ENCODE data around the gene PDK2.

PDK2 gene

GRCh38 chr17:50103252-50103651 is 8.1 kb downstream of the PDK2 start:
- DNase-seq (ENCODE audit: insufficient read length, low spot score) (no peak), FAIRE-seq (no peak)
- TF ChIP-seq CTCF (IDR thresholded peaks at IDR 0.05; ENCODE audit: insufficient read depth, missing control alignments): no peak

GRCh38 chr17:50103941-50104340 is 8.8 kb downstream of the PDK2 start:
- no peak for TF ChIP-seq CTCF (IDR thresholded peaks at IDR 0.05; ENCODE audit: insufficient read depth, missing control alignments)
- DNase-seq (ENCODE audit: insufficient read length, low spot score): no peak
- FAIRE-seq: no peak

- no peak for FAIRE-seq
- DNase-seq (ENCODE audit: insufficient read length, low spot score): no peak
- no peak for TF ChIP-seq CTCF (IDR thresholded peaks at IDR 0.05; ENCODE audit: insufficient read depth, missing control alignments)
Observed at GRCh38 chr17:50105811-50106210, 10.7 kb downstream of the PDK2 start.

- no peak for FAIRE-seq
- TF ChIP-seq CTCF (IDR thresholded peaks at IDR 0.05; ENCODE audit: insufficient read depth, missing control alignments): no peak
- DNase-seq (ENCODE audit: insufficient read length, low spot score): no peak
Observed at GRCh38 chr17:50106393-50107131, 11.4 kb downstream of the PDK2 start.

GRCh38 chr17:50107790-50108414 is 12.8 kb downstream of the PDK2 start:
- no peak for FAIRE-seq
- no peak for TF ChIP-seq CTCF (IDR thresholded peaks at IDR 0.05; ENCODE audit: insufficient read depth, missing control alignments)
- DNase-seq (ENCODE audit: insufficient read length, low spot score): no peak

- FAIRE-seq: no peak
- TF ChIP-seq CTCF (IDR thresholded peaks at IDR 0.05; ENCODE audit: insufficient read depth, missing control alignments): no peak
- no peak for DNase-seq (ENCODE audit: insufficient read length, low spot score)
Observed at GRCh38 chr17:50108556-50108955, 13.4 kb downstream of the PDK2 start.

- no peak for DNase-seq (ENCODE audit: insufficient read length, low spot score)
- no peak for TF ChIP-seq CTCF (IDR thresholded peaks at IDR 0.05; ENCODE audit: insufficient read depth, missing control alignments)
- no peak for FAIRE-seq
Observed at GRCh38 chr17:50109207-50109606, 14.1 kb downstream of the PDK2 start.

All from D721Med (cell line).